ENCODE measurements around the gene STXBP4.

DNA sequence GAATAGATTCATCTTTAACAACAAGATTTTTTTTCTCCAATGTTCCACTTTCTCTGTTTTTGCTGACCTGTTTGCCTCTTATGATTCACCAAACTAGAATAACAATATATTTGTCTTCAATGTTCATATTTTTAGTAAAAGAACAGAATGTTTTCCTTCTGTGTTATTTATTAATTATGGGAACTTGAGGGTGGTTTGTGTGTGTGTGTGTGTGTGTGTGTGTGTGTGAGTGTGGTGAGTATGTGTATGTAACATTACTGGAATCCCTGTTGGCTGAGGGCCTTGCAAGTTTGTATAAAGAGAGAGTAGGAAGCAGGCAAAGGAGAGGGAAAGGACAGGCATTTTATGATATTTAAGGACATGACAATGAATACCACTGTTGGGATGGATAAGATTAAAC, 13.8 kb downstream of the STXBP4 start:
- TF ChIP-seq, protein P1, sequence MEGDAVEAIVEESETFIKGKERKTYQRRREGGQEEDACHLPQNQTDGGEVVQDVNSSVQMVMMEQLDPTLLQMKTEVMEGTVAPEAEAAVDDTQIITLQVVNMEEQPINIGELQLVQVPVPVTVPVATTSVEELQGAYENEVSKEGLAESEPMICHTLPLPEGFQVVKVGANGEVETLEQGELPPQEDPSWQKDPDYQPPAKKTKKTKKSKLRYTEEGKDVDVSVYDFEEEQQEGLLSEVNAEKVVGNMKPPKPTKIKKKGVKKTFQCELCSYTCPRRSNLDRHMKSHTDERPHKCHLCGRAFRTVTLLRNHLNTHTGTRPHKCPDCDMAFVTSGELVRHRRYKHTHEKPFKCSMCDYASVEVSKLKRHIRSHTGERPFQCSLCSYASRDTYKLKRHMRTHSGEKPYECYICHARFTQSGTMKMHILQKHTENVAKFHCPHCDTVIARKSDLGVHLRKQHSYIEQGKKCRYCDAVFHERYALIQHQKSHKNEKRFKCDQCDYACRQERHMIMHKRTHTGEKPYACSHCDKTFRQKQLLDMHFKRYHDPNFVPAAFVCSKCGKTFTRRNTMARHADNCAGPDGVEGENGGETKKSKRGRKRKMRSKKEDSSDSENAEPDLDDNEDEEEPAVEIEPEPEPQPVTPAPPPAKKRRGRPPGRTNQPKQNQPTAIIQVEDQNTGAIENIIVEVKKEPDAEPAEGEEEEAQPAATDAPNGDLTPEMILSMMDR (optimal IDR thresholded peaks at IDR 0.05 in 1 of 3, IDR thresholded peaks at IDR 0.05 in 1 of 3, conservative IDR thresholded peaks at IDR 0.05 in 1 of 3; ENCODE audit: extremely low read depth in 1 of 3, insufficient read depth in 2 of 3, low read length in 3 of 3), result no peak
- no peak for TF ChIP-seq EZH2 (IDR thresholded peaks at IDR 0.05; ENCODE audit: low read length)
